Adrenal gland (tissue), 12 donors: ENCODE data around the gene XYLT1. TPM values are rescaled to one million over a fixed set of nuclear protein-coding genes. Genes with fewer than 3 reads are reported as not detected.

ENCODE experiments used
- DNase-seq, 7 donors: peaks; one replicate each; pipeline ENCODE4 v3.0.0-alpha.2; 2019 to 2020
- H3K27ac ChIP-seq, 5 donors: fragments of 200-600 bp; sonication (generic) in 4 of 5; 1 replicate in 3 of 5; 2 replicates in 2 of 5; pipeline versions ENCODE4 v1.5.1 to v1.8.0; 2016 to 2020; ENCODE audit warnings: mild to moderate bottlenecking in 1 of 5
- H3K27me3 ChIP-seq: fragments of 200-600 bp; 2 replicates; pipeline ENCODE4 v1.8.0; 2021
- H3K36me3 ChIP-seq, 2 donors: fragments of 200-600 bp; replicated peaks in 1 of 2; 1 replicate in 1 of 2; 2 replicates in 1 of 2; pipeline versions ENCODE4 v1.5.1 to v1.8.0; 2018 to 2022
- H3K4me1 ChIP-seq, 2 donors: fragments of 200-600 bp; replicated peaks in 1 of 2; 1 replicate in 1 of 2; 2 replicates in 1 of 2; pipeline versions ENCODE4 v1.5.1 to v1.8.0; 2018 to 2021
- H3K4me3 ChIP-seq, 4 donors: fragments of 200-600 bp; sonication (generic) in 3 of 4; one replicate each; pipeline ENCODE4 v1.5.1; 2016 to 2018
- H3K9me3 ChIP-seq, 3 donors: fragments of 200-600 bp; sonication (generic) in 1 of 3; replicated peaks in 1 of 3; 1 replicate in 2 of 3; 2 replicates in 1 of 3; pipeline versions ENCODE4 v1.5.1 to v1.8.0; 2016 to 2021
- CTCF ChIP-seq, 6 experiments: fragments of 450-650 bp in 4 of 6; fragments of 200-600 bp in 2 of 6; sonication (generic) in 1 of 6; IDR thresholded peaks; 1 replicate in 5 of 6; 2 replicates in 1 of 6; pipeline versions ENCODE4 v1.5.1 to v1.8.0; 2016 to 2021; ENCODE audit warnings: antibody characterized with exemption in 6 of 6, mild to moderate bottlenecking in 2 of 6, moderate library complexity in 1 of 6
- POLR2A ChIP-seq, 2 donors: fragments of 450-650 bp; IDR thresholded peaks; one replicate each; pipeline ENCODE4 v1.6.1; 2017; ENCODE audit warnings: antibody characterized with exemption in 2 of 2, mild to moderate bottlenecking in 2 of 2, moderate library complexity in 1 of 2
- WGBS, 4 donors: extraction: QIAGEN DNeasy Blood & Tissue Kit in 2 of 4; methylation state at CpG; one replicate each; pipeline versions ENCODE4 v1.1.5 to v1.1.7; 2013 to 2017; 5-methylcytosine and 5-hydroxymethylcytosine counted together
- intact Hi-C, 2 donors: fragments of 100-400 bp; cut with DNase I; formaldehyde crosslinking; loops; one replicate each; pipeline versions ENCODE4 v1.14.1 to v1.15.0; 2022 to 2023
- polyA plus RNA-seq, 3 donors: library from polyadenylated mRNA; stranded (reverse); fragments of 200-250 nt in 2 of 3; fragments of 350-450 nt in 1 of 3; fragmentation: Illumina TruSeq in 1 of 3; extraction: RNeasy Lipid Tissue Mini Kit (QIAGEN cat#74804) in 1 of 3; gene quantifications; one replicate each; pipeline ENCODE4 v1.2.3, GENCODE V29; 2013 to 2014
- total RNA-seq, 9 donors: library from RNA; depleted of rRNA in 4 of 9; stranded (reverse); fragments of >200 nt in 4 of 9; fragments of 120-200 nt in 1 of 9; fragmentation: NEBNext Ultra II Directional in 1 of 9; extraction: Animal tissue kit (Norgen Biotek cat#: 25700) in 1 of 9; gene quantifications; one replicate each; pipeline versions ENCODE4 v1.1.0 to v1.2.4, GENCODE V29; 2013 to 2023
- donor health status: healthy with polysubstance abuse.
- donor health status: Bipolar disorder and iron deficiency.
- donor health status: DM: yes; HTN: yes; CAD: no.
- donor health status: DM: no; HTN: no; CAD: no.
- donor health status: DM: no; HTN: no; CAD: no.
- donor health status: DM: yes; HTN: yes; CAD: no.

XYLT1 gene
- total and polyA plus RNA-seq, 12 donors: 1.3 to 67.6 (median 16.8) TPM

DNA sequence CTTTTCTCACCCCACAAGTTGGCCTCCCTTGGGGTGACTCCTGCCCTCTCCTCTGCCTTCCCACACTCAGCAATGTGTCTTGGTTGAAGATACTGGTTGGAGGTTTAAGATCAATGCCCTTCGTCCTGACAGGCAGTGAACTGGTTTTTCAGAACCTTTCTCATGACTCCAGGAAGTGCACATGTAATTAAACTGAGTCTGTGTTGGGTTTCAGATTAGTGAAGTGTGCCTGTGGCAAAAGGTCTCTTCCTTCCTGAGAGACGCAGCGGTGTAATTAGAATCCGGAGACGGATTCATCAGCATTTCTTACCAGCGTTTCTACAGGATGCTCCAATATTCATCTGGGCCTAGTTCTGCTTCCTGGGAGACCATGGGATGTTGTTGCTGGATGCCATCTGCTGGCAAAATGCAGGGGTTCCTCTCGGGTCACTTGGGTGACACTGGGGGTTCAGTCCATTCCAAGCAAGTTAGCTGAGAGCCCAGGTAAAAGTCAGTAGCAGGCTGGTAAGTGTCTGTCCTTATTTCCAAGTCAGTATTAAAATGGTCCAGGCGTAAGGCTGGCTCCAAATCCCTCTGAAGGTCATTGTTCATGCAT is 233.3 kb downstream of the XYLT1 start:
- Histone ChIP-seq H3K4me3 (no peak overlapping the region), H3K4me1 (no peaks in the 10 kb centered on the region), H3K9me3 (no peaks in the 10 kb centered on the region), H3K27ac (no peak overlapping the region), H3K27me3 (no peaks in the 10 kb centered on the region), H3K36me3 (no peaks in the 10 kb centered on the region)
- TF ChIP-seq CTCF (IDR thresholded peaks at IDR 0.05): no peak
- TF ChIP-seq POLR2A (IDR thresholded peaks at IDR 0.05): no peak
- WGBS, 4 donors: 72 to 80% (median 75%) methylated on average over 8 of the region's 8 CpGs
- intact Hi-C loops: no loop called here
- no peak for DNase-seq

DNA sequence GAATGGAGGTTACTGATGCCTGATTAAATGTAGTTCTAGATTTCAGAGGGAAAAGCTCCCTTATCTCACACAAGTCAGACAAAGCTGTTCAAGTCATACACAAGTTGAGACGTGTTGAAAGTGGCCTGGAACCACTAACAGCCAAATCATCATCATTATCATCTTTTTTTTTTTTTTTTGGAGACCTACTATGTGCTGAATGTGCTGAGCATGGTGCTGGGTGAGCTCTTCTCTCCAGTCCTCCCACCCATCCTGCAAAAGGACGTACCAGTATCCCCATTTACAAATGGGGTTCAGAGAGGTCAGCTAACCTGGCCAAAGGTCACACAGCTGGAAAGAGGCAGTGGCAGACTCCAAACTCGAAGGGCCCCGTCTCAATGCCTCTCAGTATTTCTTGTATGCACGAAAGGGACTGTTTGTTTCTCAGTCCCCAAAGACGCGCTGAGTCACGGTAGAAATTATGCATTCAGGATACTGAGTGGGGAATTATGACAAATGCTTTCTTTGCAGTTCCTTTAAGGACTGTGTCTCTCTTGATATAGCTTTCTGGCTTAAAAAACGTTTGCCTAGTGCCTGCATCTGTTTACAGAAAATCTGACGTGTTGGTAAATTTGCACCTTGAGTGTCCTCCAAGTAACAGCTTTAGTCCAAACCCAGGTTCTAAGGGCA is 235.5 kb downstream of the XYLT1 start:
- 74 to 85% (median 76%) methylated on average over 10 of the region's 10 CpGs for WGBS, 4 donors
- H3K27me3 ChIP-seq: no peaks in the 10 kb centered on the region
- no peak for DNase-seq

DNA sequence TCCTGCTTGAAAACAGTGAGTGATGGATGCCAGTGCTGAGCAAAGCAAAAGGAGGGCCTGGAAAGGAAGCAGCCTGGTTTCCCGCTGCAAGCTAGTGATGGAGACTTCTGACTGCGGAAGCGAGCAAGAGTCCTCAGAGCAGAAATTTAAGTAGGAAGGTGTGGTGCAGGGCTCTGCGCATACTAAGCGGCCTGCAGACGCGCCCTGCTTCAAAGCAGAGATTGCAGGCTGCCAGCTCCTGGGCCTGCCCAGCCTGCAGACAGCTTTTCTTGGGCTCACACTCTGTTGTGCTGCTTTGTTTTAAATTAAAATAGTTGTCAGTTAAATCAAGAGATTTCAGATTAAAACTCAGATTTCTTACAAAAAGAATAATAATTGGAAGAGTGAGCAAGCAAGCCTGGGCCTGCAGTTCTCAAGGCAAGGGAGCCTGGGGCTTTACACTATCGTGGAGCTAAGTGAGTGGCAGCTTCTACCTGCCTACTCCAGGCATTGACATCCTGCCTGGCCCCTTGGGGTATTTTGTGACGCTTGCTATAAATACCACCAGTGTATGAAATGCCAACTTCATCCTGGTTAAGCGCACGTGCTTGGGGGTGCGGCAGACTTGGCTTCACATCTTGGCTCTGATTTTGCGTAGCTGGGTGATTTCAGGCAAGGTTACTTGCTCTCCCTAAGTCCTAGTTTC is 237.3 kb downstream of the XYLT1 start:
- Histone ChIP-seq H3K4me1 (no peaks in the 10 kb centered on the region), H3K27ac (no peak overlapping the region), H3K36me3 (no peaks in the 10 kb centered on the region), H3K9me3 (no peaks in the 10 kb centered on the region), H3K27me3 (no peaks in the 10 kb centered on the region), H3K4me3 (no peak overlapping the region)
- TF ChIP-seq POLR2A (IDR thresholded peaks at IDR 0.05) (no peak), CTCF (IDR thresholded peaks at IDR 0.05) (no peak)
- no peak for DNase-seq
- WGBS, 4 donors: 87 to 98% (median 94%) methylated on average over 12 to 13 of the region's 13 CpGs
- intact Hi-C loops: no loop called here

More for the DNA sequence above, 235.5 kb downstream of the XYLT1 start:
- TF ChIP-seq CTCF (IDR thresholded peaks at IDR 0.05) (no peak), POLR2A (IDR thresholded peaks at IDR 0.05) (no peak)
- H3K4me1 ChIP-seq: no peaks in the 10 kb centered on the region
- H3K9me3 ChIP-seq: no peaks in the 10 kb centered on the region
- H3K4me3 ChIP-seq: no peak overlapping the region
- no peaks in the 10 kb centered on the region for H3K36me3 ChIP-seq
- H3K27ac ChIP-seq: no peak overlapping the region
- intact Hi-C loops: no loop called here

DNA sequence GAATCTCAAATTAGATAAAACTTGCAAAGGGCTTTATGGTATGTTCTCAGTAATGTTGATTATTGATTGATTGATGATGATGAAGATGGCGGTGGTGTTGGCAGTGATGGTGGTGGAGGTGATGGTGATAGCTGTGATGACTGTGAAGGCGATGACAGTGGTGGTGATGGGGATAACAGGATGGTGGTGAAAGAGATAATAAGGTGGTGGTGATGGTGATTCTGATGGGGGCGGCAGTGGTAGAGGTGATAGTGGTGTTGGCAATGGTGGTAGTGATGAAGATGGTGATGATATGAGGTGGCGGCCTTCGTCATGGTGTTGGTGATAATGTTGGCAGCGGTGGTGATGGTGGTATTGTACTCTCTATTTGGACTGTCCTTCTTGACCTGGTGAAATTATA is 238.3 kb downstream of the XYLT1 start:
- no peak for TF ChIP-seq POLR2A (IDR thresholded peaks at IDR 0.05)
- no peak for TF ChIP-seq CTCF (IDR thresholded peaks at IDR 0.05)
- Histone ChIP-seq H3K4me1 (no peaks in the 10 kb centered on the region), H3K4me3 (no peak overlapping the region), H3K27me3 (no peaks in the 10 kb centered on the region), H3K9me3 (no peaks in the 10 kb centered on the region), H3K36me3 (no peaks in the 10 kb centered on the region), H3K27ac (no peak overlapping the region)
- 95 to 97% (median 96%) methylated on average over 6 of the region's 6 CpGs for WGBS, 4 donors
- no peak for DNase-seq
- intact Hi-C loops: no loop called here
